GM19193 (cell line): Measurements from ENCODE around the gene HCN3.

Experiments
- POLR2A ChIP-seq: IDR thresholded peaks from 4 replicates; pipeline ENCODE4 v1.6.1; 2011; ENCODE audit not compliant: insufficient read depth, insufficient read length; ENCODE audit errors: extremely low read depth

The HCN3 gene

DNA sequence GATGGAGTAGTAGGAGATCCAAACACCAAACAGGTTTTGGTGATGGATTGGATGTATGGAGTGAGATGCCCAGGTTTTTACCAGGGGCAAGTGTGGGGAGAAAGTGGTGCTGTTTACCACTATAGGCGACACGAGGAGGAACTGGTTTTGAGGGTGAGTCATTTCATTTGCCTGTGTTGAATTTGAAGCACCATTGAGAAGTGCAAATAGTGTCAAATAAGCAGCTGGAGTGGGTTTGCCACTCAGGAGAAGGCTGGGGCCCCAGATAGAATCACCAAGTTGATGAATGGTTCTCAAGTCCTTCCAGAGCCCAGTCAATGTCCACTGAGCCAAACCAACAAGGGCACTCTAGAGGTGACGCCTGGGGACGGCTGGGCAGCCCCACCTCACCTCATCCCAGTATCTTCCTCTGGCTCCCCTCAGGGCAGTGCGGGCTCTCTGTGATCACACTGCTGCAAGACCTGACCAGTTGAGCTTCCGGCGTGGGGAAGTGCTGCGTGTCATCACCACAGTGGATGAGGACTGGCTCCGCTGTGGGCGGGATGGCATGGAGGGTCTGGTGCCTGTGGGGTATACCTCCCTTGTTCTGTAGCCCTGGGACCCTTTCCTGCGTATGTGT lies 52.8 kb downstream of the HCN3 start:
- no peak for TF ChIP-seq POLR2A

DNA sequence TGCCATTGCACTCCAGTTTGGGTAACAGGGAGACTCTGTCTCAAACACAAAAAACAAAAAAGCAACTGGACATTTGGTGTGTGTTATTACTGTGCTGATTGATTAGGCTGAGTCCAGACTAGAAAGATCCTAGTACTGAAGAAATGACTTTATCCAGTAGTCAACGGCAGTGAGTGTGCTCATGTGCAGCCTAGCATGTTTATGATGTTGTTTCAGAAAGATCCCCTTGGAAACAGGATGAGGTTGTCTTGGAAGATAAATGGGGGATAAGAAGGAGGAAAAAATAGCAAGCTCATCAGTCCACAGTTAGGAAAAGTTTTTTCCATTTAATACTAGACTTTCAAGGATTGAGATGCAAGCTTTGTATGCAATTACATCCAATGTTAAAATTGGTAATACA lies 57.7 kb downstream of the HCN3 start:
- no peak for TF ChIP-seq POLR2A
